IMR-90 (cell line): Measurements from ENCODE around the gene FAM53B. TPM values are rescaled to one million over a fixed set of nuclear protein-coding genes. Genes with fewer than 3 reads are reported as not detected.

ENCODE experiments used
- ATAC-seq: fragments of 200-7000 bp; cut with Tn5 transposase; 2 replicates; pipeline ENCODE4 v1.9.1; 2020; ENCODE audit warnings: low read depth, mild to moderate bottlenecking, moderate library complexity
- BruUV-seq: library from RNA; stranded (reverse); fragments of 400-500 nt; replicated peaks from 2 replicates; lab custom pipeline; 2021; lab: Mats Ljungman, UMichigan
- CTCF ChIA-PET: fragments of 300-600 bp; formaldehyde crosslinking; extraction: SDS; loops from one replicate; lab custom pipeline; 2021; ENCODE audit warnings: antibody characterized with exemption; lab: Yijun Ruan, JAX
- POLR2A ChIA-PET: fragments of 300-600 bp; sonication (Branson Sonifier 250); formaldehyde crosslinking; loops from one replicate; lab custom pipeline; 2022; ENCODE audit warnings: antibody characterized with exemption; ENCODE audit not compliant: unreplicated experiment; lab: Charles Lee
- DNase-seq: peaks from one replicate; pipeline ENCODE4 v3.0.0; 2013
- H2AFZ ChIP-seq: replicated peaks from 2 replicates; pipeline ENCODE3; 2013; ENCODE audit warnings: low read length, mild to moderate bottlenecking; ENCODE audit not compliant: poor library complexity
- H2AK5ac ChIP-seq: 2 replicates; pipeline ENCODE4 v1.6.1; 2013; ENCODE audit warnings: low read depth, low read length, inconsistent platforms
- H2AK9ac ChIP-seq: replicated peaks from 2 replicates; pipeline ENCODE3; 2013; ENCODE audit warnings: mild to moderate bottlenecking, low read depth, low read length, moderate library complexity; ENCODE audit not compliant: poor library complexity
- H2BK120ac ChIP-seq: 2 replicates; pipeline ENCODE4 v1.6.1; 2013; ENCODE audit warnings: low read depth, low read length, inconsistent platforms
- H2BK15ac ChIP-seq: 3 replicates; pipeline ENCODE4 v1.6.1; 2013; ENCODE audit warnings: low read depth, low read length, inconsistent platforms
- H2BK20ac ChIP-seq: 2 replicates; pipeline ENCODE4 v1.6.1; 2013; ENCODE audit warnings: low read depth, mild to moderate bottlenecking, inconsistent platforms, low read length, moderate library complexity
- H2BK5ac ChIP-seq: 2 replicates; pipeline ENCODE4 v1.6.1; 2013; ENCODE audit warnings: mild to moderate bottlenecking, low read depth, low read length, inconsistent platforms; ENCODE audit not compliant: poor library complexity, severe bottlenecking
- H3K14ac ChIP-seq: replicated peaks from 2 replicates; pipeline ENCODE4 v1.6.1; 2013; ENCODE audit warnings: low read depth, low read length, inconsistent platforms
- H3K18ac ChIP-seq: 2 replicates; pipeline ENCODE4 v1.6.1; 2013; ENCODE audit warnings: low read depth, low read length, control low read depth
- H3K23ac ChIP-seq: 2 replicates; pipeline ENCODE4 v1.6.1; 2013; ENCODE audit warnings: low read depth, low read length, inconsistent platforms
- H3K27ac ChIP-seq: 2 replicates; pipeline ENCODE4 v1.5.1; 2013; ENCODE audit warnings: mild to moderate bottlenecking, control low read depth, low read length; ENCODE audit not compliant: insufficient read depth
- H3K27me3 ChIP-seq: 2 replicates; pipeline ENCODE4 v1.6.1; 2013; ENCODE audit warnings: low read length; ENCODE audit not compliant: control insufficient read depth, insufficient read depth
- H3K36me3 ChIP-seq: 2 replicates; pipeline ENCODE4 v1.6.1; 2013; ENCODE audit warnings: low read length, mixed read lengths; ENCODE audit not compliant: control insufficient read depth, insufficient read depth
- H3K4ac ChIP-seq: 2 replicates; pipeline ENCODE4 v1.6.1; 2013; ENCODE audit warnings: low read depth, low read length, inconsistent platforms
- H3K4me1 ChIP-seq: 2 replicates; pipeline ENCODE4 v1.6.1; 2013; ENCODE audit warnings: low read length, mixed read lengths; ENCODE audit not compliant: control insufficient read depth, insufficient read depth
- H3K4me2 ChIP-seq: 2 replicates; pipeline ENCODE4 v1.6.1; 2013; ENCODE audit warnings: low read depth, mild to moderate bottlenecking, control low read depth, low read length, moderate library complexity
- H3K4me3 ChIP-seq: 2 replicates; pipeline ENCODE4 v1.5.1; 2013; ENCODE audit warnings: low read depth, mild to moderate bottlenecking, control low read depth, low read length, moderate library complexity; ENCODE audit not compliant: insufficient read depth
- H3K56ac ChIP-seq: 2 replicates; pipeline ENCODE4 v1.6.1; 2013; ENCODE audit warnings: low read length, inconsistent platforms; ENCODE audit not compliant: insufficient read depth; ENCODE audit errors: extremely low read depth
- H3K79me1 ChIP-seq, 2 experiments: 2 replicates each; pipeline ENCODE4 v1.6.1; 2013; ENCODE audit warnings: low read length in 2 of 2, inconsistent platforms in 1 of 2, low read depth in 1 of 2
- H3K9ac ChIP-seq: 2 replicates; pipeline ENCODE4 v1.6.1; 2013; ENCODE audit warnings: low read depth, low read length, control low read depth
- H3K9me1 ChIP-seq: 2 replicates; pipeline ENCODE4 v1.6.1; 2013; ENCODE audit warnings: low read length, inconsistent platforms; ENCODE audit not compliant: insufficient read depth
- H3K9me3 ChIP-seq: 2 replicates; pipeline ENCODE4 v1.6.1; 2013; ENCODE audit warnings: low read length; ENCODE audit not compliant: control insufficient read depth, insufficient read depth
- H4K20me1 ChIP-seq: 2 replicates; pipeline ENCODE4 v1.6.1; 2013; ENCODE audit warnings: low read length, inconsistent platforms; ENCODE audit not compliant: insufficient read depth
- H4K5ac ChIP-seq: 2 replicates; pipeline ENCODE4 v1.6.1; 2013; ENCODE audit warnings: mild to moderate bottlenecking, low read depth, low read length, control low read depth
- H4K8ac ChIP-seq, 2 experiments: 2 replicates each; pipeline ENCODE4 v1.6.1; 2013; ENCODE audit warnings: low read depth in 2 of 2, low read length in 2 of 2, control low read depth in 1 of 2, inconsistent platforms in 1 of 2
- H4K91ac ChIP-seq: 2 replicates; pipeline ENCODE4 v1.6.1; 2013; ENCODE audit warnings: low read depth, low read length, inconsistent platforms; ENCODE audit not compliant: insufficient read depth
- ELK1 ChIP-seq: fragments of 150-350 bp; IDR thresholded peaks from 2 replicates; pipeline ENCODE4 v1.6.1; 2016; ENCODE audit warnings: low read depth, mild to moderate bottlenecking, low read length, moderate library complexity, borderline replicate concordance
- FOS ChIP-seq: fragments of 150-350 bp; IDR thresholded peaks from 2 replicates; pipeline ENCODE4 v1.6.1; 2016; ENCODE audit warnings: low read depth, low read length
- MAFK ChIP-seq: IDR thresholded peaks from 2 replicates; pipeline ENCODE4 v1.6.1; 2012; ENCODE audit warnings: low read depth, low read length, improper control_type of control experiment
- MAZ ChIP-seq: IDR thresholded peaks from 2 replicates; pipeline ENCODE4 v1.6.1; 2012; ENCODE audit warnings: low read depth, mild to moderate bottlenecking, low read length, improper control_type of control experiment, moderate library complexity, borderline replicate concordance
- NFE2L2 ChIP-seq: fragments of 150-350 bp; IDR thresholded peaks from 2 replicates; pipeline ENCODE4 v1.6.1; 2016; ENCODE audit warnings: low read depth, mild to moderate bottlenecking, low read length
- RAD21 ChIP-seq: IDR thresholded peaks from 2 replicates; pipeline ENCODE4 v1.6.1; 2012; ENCODE audit warnings: low read length, improper control_type of control experiment
- RCOR1 ChIP-seq: IDR thresholded peaks from 2 replicates; pipeline ENCODE4 v1.6.1; 2012; ENCODE audit warnings: mild to moderate bottlenecking, low read length, improper control_type of control experiment; ENCODE audit not compliant: insufficient replicate concordance
- RFX5 ChIP-seq: IDR thresholded peaks from 2 replicates; pipeline ENCODE4 v1.8.0; 2012; ENCODE audit warnings: low read depth, mild to moderate bottlenecking, low read length, moderate library complexity
- USF2 ChIP-seq: fragments of 150-350 bp; IDR thresholded peaks from 2 replicates; pipeline ENCODE4 v1.6.1; 2017; ENCODE audit warnings: mild to moderate bottlenecking, antibody characterized with exemption, low read length, low read depth
- WGBS, 2 experiments: methylation state at CpG; one replicate each; pipeline versions ENCODE4 v1.1.5 to v1.1.7; 2013; ENCODE audit warnings: missing lambda C conversion rate in 2 of 2; ENCODE audit not compliant: insufficient read length in 1 of 2; ENCODE audit errors: extremely low coverage in 2 of 2; 5-methylcytosine and 5-hydroxymethylcytosine counted together
- dilution Hi-C: fragments of 300-500 bp; cut with HindIII; formaldehyde crosslinking; loops from one replicate; pipeline ENCODE4 v1.14.3; 2018; ENCODE audit warnings: low sequenced_read_pairs; ENCODE audit not compliant: unreplicated experiment
- in situ Hi-C: fragments of 300-500 bp; cut with MboI; formaldehyde crosslinking; loops from 3 replicates; pipeline ENCODE4 v1.14.3; 2019; ENCODE audit warnings: low sequenced_read_pairs, inconsistent platforms, mixed read lengths
- intact Hi-C: fragments of 100-400 bp; cut with micrococcal nuclease; formaldehyde crosslinking; loops from 2 replicates; pipeline ENCODE4 v1.10.0; 2022
- polyA plus RNA-seq, 3 experiments: library from polyadenylated mRNA; depleted of rRNA; stranded (reverse); fragments of >200 nt; gene quantifications; 2 replicates each; pipeline ENCODE4 v1.2.3, GENCODE V29; 2012; ENCODE audit warnings: low replicate concordance in 1 of 3
- total RNA-seq: library from RNA; depleted of rRNA; stranded (reverse); fragments of >200 nt; gene quantifications from 2 replicates; pipeline ENCODE4 v1.2.3, GENCODE V29; 2012

The FAM53B gene
- total and polyA plus RNA-seq, 2 of the 4 experiments (the other 2 are of a cell fraction), result 3.8 to 5.7 TPM

GRCh38 chr10:124723826-124724225, 20.4 kb downstream of the FAM53B start:
- 93% methylated on average over 3 of the region's 9 CpGs; no CpG with 5 or more reads in 1 of the 2 experiments for WGBS, 2 experiments
- H3K36me3 ChIP-seq, result peaks cover 2% of the 10 kb centered on the region; the same call in 1 of the 2 replicates
- H2BK15ac ChIP-seq, result no peak overlapping the region
- H2BK120ac ChIP-seq, result no peak overlapping the region
- no peak overlapping the region for H2BK20ac ChIP-seq
- H3K56ac ChIP-seq, result no peak overlapping the region
- BruUV-seq, result no TSS peak
- dilution Hi-C loops, result no loop called here
- no peak overlapping the region for H3K27ac ChIP-seq
- H3K4me3 ChIP-seq, result no peak overlapping the region
- H3K9me1 ChIP-seq, result peaks cover 3% of the 10 kb centered on the region; the same call in 1 of the 2 replicates
- H2AK9ac ChIP-seq, result no peak overlapping the region
- no peak overlapping the region for H3K23ac ChIP-seq
- H3K18ac ChIP-seq, result no peak overlapping the region
- H3K4me2 ChIP-seq, result no peak overlapping the region
- DNase-seq, result no peak
- no peak overlapping the region for H2BK5ac ChIP-seq
- in situ Hi-C loops, result no loop called here
- no peak for ATAC-seq
- no peak overlapping the region for H4K8ac ChIP-seq
- H2AK5ac ChIP-seq, result no peak overlapping the region
- TF ChIP-seq RCOR1 (no peak), MAFK (no peak), RFX5 (no peak), RAD21 (no peak), NFE2L2 (no peak), ELK1 (no peak), FOS (no peak), MAZ (no peak), USF2 (no peak)
- intact Hi-C loops, result no loop called here
- H3K79me1 ChIP-seq, result peaks cover 8 to 11% of the 10 kb centered on the region in 2 experiments; a peak in 2 of 4 replicates
- ChIA-PET CTCF (no interaction called here), POLR2A (no interaction called here)
- no peak overlapping the region for H4K91ac ChIP-seq
- H4K5ac ChIP-seq, result no peak overlapping the region
- H2AFZ ChIP-seq, result no peak overlapping the region
- no peak overlapping the region for H3K14ac ChIP-seq
- H3K9me3 ChIP-seq, result no peaks in the 10 kb centered on the region
- no peaks in the 10 kb centered on the region for H3K27me3 ChIP-seq
- H4K20me1 ChIP-seq, result peaks cover 6% of the 10 kb centered on the region
- H3K9ac ChIP-seq, result no peak overlapping the region
- H3K4ac ChIP-seq, result no peak overlapping the region
- H3K4me1 ChIP-seq, result peaks cover 5% of the 10 kb centered on the region; the same call in 1 of the 2 replicates
